IMR-90 (cell line): ENCODE data around the gene ADGRG6. TPM values are rescaled to one million over a fixed set of nuclear protein-coding genes. Genes with fewer than 3 reads are reported as not detected.

Experiments
- ATAC-seq: fragments of 200-7000 bp; cut with Tn5 transposase; 2 replicates; pipeline ENCODE4 v1.9.1; 2020; ENCODE audit warnings: low read depth, mild to moderate bottlenecking, moderate library complexity
- BruUV-seq: library from RNA; stranded (reverse); fragments of 400-500 nt; replicated peaks from 2 replicates; lab custom pipeline; 2021; lab: Mats Ljungman, UMichigan
- CTCF ChIA-PET: fragments of 300-600 bp; formaldehyde crosslinking; extraction: SDS; loops from one replicate; lab custom pipeline; 2021; ENCODE audit warnings: antibody characterized with exemption; lab: Yijun Ruan, JAX
- POLR2A ChIA-PET: fragments of 300-600 bp; sonication (Branson Sonifier 250); formaldehyde crosslinking; loops from one replicate; lab custom pipeline; 2022; ENCODE audit warnings: antibody characterized with exemption; ENCODE audit not compliant: unreplicated experiment; lab: Charles Lee
- DNase-seq: peaks from one replicate; pipeline ENCODE4 v3.0.0; 2013
- H2AFZ ChIP-seq: replicated peaks from 2 replicates; pipeline ENCODE3; 2013; ENCODE audit warnings: low read length, mild to moderate bottlenecking; ENCODE audit not compliant: poor library complexity
- H2AK5ac ChIP-seq: 2 replicates; pipeline ENCODE4 v1.6.1; 2013; ENCODE audit warnings: low read depth, low read length, inconsistent platforms
- H2AK9ac ChIP-seq: replicated peaks from 2 replicates; pipeline ENCODE3; 2013; ENCODE audit warnings: mild to moderate bottlenecking, low read depth, low read length, moderate library complexity; ENCODE audit not compliant: poor library complexity
- H2BK120ac ChIP-seq: 2 replicates; pipeline ENCODE4 v1.6.1; 2013; ENCODE audit warnings: low read depth, low read length, inconsistent platforms
- H2BK15ac ChIP-seq: 3 replicates; pipeline ENCODE4 v1.6.1; 2013; ENCODE audit warnings: low read depth, low read length, inconsistent platforms
- H2BK20ac ChIP-seq: 2 replicates; pipeline ENCODE4 v1.6.1; 2013; ENCODE audit warnings: low read depth, mild to moderate bottlenecking, inconsistent platforms, low read length, moderate library complexity
- H2BK5ac ChIP-seq: 2 replicates; pipeline ENCODE4 v1.6.1; 2013; ENCODE audit warnings: mild to moderate bottlenecking, low read depth, low read length, inconsistent platforms; ENCODE audit not compliant: poor library complexity, severe bottlenecking
- H3K14ac ChIP-seq: replicated peaks from 2 replicates; pipeline ENCODE4 v1.6.1; 2013; ENCODE audit warnings: low read depth, low read length, inconsistent platforms
- H3K18ac ChIP-seq: 2 replicates; pipeline ENCODE4 v1.6.1; 2013; ENCODE audit warnings: low read depth, low read length, control low read depth
- H3K23ac ChIP-seq: 2 replicates; pipeline ENCODE4 v1.6.1; 2013; ENCODE audit warnings: low read depth, low read length, inconsistent platforms
- H3K27ac ChIP-seq: 2 replicates; pipeline ENCODE4 v1.5.1; 2013; ENCODE audit warnings: mild to moderate bottlenecking, control low read depth, low read length; ENCODE audit not compliant: insufficient read depth
- H3K27me3 ChIP-seq: 2 replicates; pipeline ENCODE4 v1.6.1; 2013; ENCODE audit warnings: low read length; ENCODE audit not compliant: control insufficient read depth, insufficient read depth
- H3K36me3 ChIP-seq: 2 replicates; pipeline ENCODE4 v1.6.1; 2013; ENCODE audit warnings: low read length, mixed read lengths; ENCODE audit not compliant: control insufficient read depth, insufficient read depth
- H3K4ac ChIP-seq: 2 replicates; pipeline ENCODE4 v1.6.1; 2013; ENCODE audit warnings: low read depth, low read length, inconsistent platforms
- H3K4me1 ChIP-seq: 2 replicates; pipeline ENCODE4 v1.6.1; 2013; ENCODE audit warnings: low read length, mixed read lengths; ENCODE audit not compliant: control insufficient read depth, insufficient read depth
- H3K4me2 ChIP-seq: 2 replicates; pipeline ENCODE4 v1.6.1; 2013; ENCODE audit warnings: low read depth, mild to moderate bottlenecking, control low read depth, low read length, moderate library complexity
- H3K4me3 ChIP-seq: 2 replicates; pipeline ENCODE4 v1.5.1; 2013; ENCODE audit warnings: low read depth, mild to moderate bottlenecking, control low read depth, low read length, moderate library complexity; ENCODE audit not compliant: insufficient read depth
- H3K56ac ChIP-seq: 2 replicates; pipeline ENCODE4 v1.6.1; 2013; ENCODE audit warnings: low read length, inconsistent platforms; ENCODE audit not compliant: insufficient read depth; ENCODE audit errors: extremely low read depth
- H3K79me1 ChIP-seq, 2 experiments: 2 replicates each; pipeline ENCODE4 v1.6.1; 2013; ENCODE audit warnings: low read length in 2 of 2, inconsistent platforms in 1 of 2, low read depth in 1 of 2
- H3K9ac ChIP-seq: 2 replicates; pipeline ENCODE4 v1.6.1; 2013; ENCODE audit warnings: low read depth, low read length, control low read depth
- H3K9me1 ChIP-seq: 2 replicates; pipeline ENCODE4 v1.6.1; 2013; ENCODE audit warnings: low read length, inconsistent platforms; ENCODE audit not compliant: insufficient read depth
- H3K9me3 ChIP-seq: 2 replicates; pipeline ENCODE4 v1.6.1; 2013; ENCODE audit warnings: low read length; ENCODE audit not compliant: control insufficient read depth, insufficient read depth
- H4K20me1 ChIP-seq: 2 replicates; pipeline ENCODE4 v1.6.1; 2013; ENCODE audit warnings: low read length, inconsistent platforms; ENCODE audit not compliant: insufficient read depth
- H4K5ac ChIP-seq: 2 replicates; pipeline ENCODE4 v1.6.1; 2013; ENCODE audit warnings: mild to moderate bottlenecking, low read depth, low read length, control low read depth
- H4K8ac ChIP-seq, 2 experiments: 2 replicates each; pipeline ENCODE4 v1.6.1; 2013; ENCODE audit warnings: low read depth in 2 of 2, low read length in 2 of 2, control low read depth in 1 of 2, inconsistent platforms in 1 of 2
- H4K91ac ChIP-seq: 2 replicates; pipeline ENCODE4 v1.6.1; 2013; ENCODE audit warnings: low read depth, low read length, inconsistent platforms; ENCODE audit not compliant: insufficient read depth
- BHLHE40 ChIP-seq: fragments of 150-350 bp; IDR thresholded peaks from 2 replicates; pipeline ENCODE4 v1.6.1; 2016; ENCODE audit warnings: mild to moderate bottlenecking, low read depth, low read length
- CEBPB ChIP-seq: IDR thresholded peaks from 2 replicates; pipeline ENCODE4 v1.6.1; 2012; ENCODE audit warnings: low read depth, low read length, improper control_type of control experiment
- CHD1 ChIP-seq: IDR thresholded peaks from 2 replicates; pipeline ENCODE4 v1.6.1; 2012; ENCODE audit warnings: low read depth, low read length, improper control_type of control experiment
- FOS ChIP-seq: fragments of 150-350 bp; IDR thresholded peaks from 2 replicates; pipeline ENCODE4 v1.6.1; 2016; ENCODE audit warnings: low read depth, low read length
- MAFK ChIP-seq: IDR thresholded peaks from 2 replicates; pipeline ENCODE4 v1.6.1; 2012; ENCODE audit warnings: low read depth, low read length, improper control_type of control experiment
- MAZ ChIP-seq: IDR thresholded peaks from 2 replicates; pipeline ENCODE4 v1.6.1; 2012; ENCODE audit warnings: low read depth, mild to moderate bottlenecking, low read length, improper control_type of control experiment, moderate library complexity, borderline replicate concordance
- MXI1 ChIP-seq: IDR thresholded peaks from 2 replicates; pipeline ENCODE4 v1.6.1; 2012; ENCODE audit warnings: low read depth, mild to moderate bottlenecking, low read length, moderate library complexity, borderline replicate concordance
- NFE2L2 ChIP-seq: fragments of 150-350 bp; IDR thresholded peaks from 2 replicates; pipeline ENCODE4 v1.6.1; 2016; ENCODE audit warnings: low read depth, mild to moderate bottlenecking, low read length
- POLR2A ChIP-seq: IDR thresholded peaks from 2 replicates; pipeline ENCODE4 v1.6.1; 2012; ENCODE audit warnings: mild to moderate bottlenecking, low read depth, low read length
- RAD21 ChIP-seq: IDR thresholded peaks from 2 replicates; pipeline ENCODE4 v1.6.1; 2012; ENCODE audit warnings: low read length, improper control_type of control experiment
- RCOR1 ChIP-seq: IDR thresholded peaks from 2 replicates; pipeline ENCODE4 v1.6.1; 2012; ENCODE audit warnings: mild to moderate bottlenecking, low read length, improper control_type of control experiment; ENCODE audit not compliant: insufficient replicate concordance
- RFX5 ChIP-seq: IDR thresholded peaks from 2 replicates; pipeline ENCODE4 v1.8.0; 2012; ENCODE audit warnings: low read depth, mild to moderate bottlenecking, low read length, moderate library complexity
- SMC3 ChIP-seq: fragments of 150-350 bp; IDR thresholded peaks from 2 replicates; pipeline ENCODE4 v1.6.1; 2016; ENCODE audit warnings: low read depth, mild to moderate bottlenecking, antibody characterized with exemption, low read length, moderate library complexity
- WGBS, 2 experiments: methylation state at CpG; one replicate each; pipeline versions ENCODE4 v1.1.5 to v1.1.7; 2013; ENCODE audit warnings: missing lambda C conversion rate in 2 of 2; ENCODE audit not compliant: insufficient read length in 1 of 2; ENCODE audit errors: extremely low coverage in 2 of 2; 5-methylcytosine and 5-hydroxymethylcytosine counted together
- dilution Hi-C: fragments of 300-500 bp; cut with HindIII; formaldehyde crosslinking; loops from one replicate; pipeline ENCODE4 v1.14.3; 2018; ENCODE audit warnings: low sequenced_read_pairs; ENCODE audit not compliant: unreplicated experiment
- in situ Hi-C: fragments of 300-500 bp; cut with MboI; formaldehyde crosslinking; loops from 3 replicates; pipeline ENCODE4 v1.14.3; 2019; ENCODE audit warnings: low sequenced_read_pairs, inconsistent platforms, mixed read lengths
- intact Hi-C: fragments of 100-400 bp; cut with micrococcal nuclease; formaldehyde crosslinking; loops from 2 replicates; pipeline ENCODE4 v1.10.0; 2022
- polyA plus RNA-seq, 3 experiments: library from polyadenylated mRNA; depleted of rRNA; stranded (reverse); fragments of >200 nt; gene quantifications; 2 replicates each; pipeline ENCODE4 v1.2.3, GENCODE V29; 2012; ENCODE audit warnings: low replicate concordance in 1 of 3
- total RNA-seq: library from RNA; depleted of rRNA; stranded (reverse); fragments of >200 nt; gene quantifications from 2 replicates; pipeline ENCODE4 v1.2.3, GENCODE V29; 2012
- TF ChIP-seq, protein P1 (sequence below): fragments of 150-350 bp; IDR thresholded peaks from 2 replicates; pipeline ENCODE4 v1.6.1; 2016; ENCODE audit warnings: low read depth, mild to moderate bottlenecking, low read length, moderate library complexity, borderline replicate concordance
- TF ChIP-seq, protein P2 (sequence below): fragments of 150-350 bp; IDR thresholded peaks from 2 replicates; pipeline ENCODE4 v1.6.1; 2017; ENCODE audit warnings: mild to moderate bottlenecking, antibody characterized with exemption, low read length, low read depth
- TF ChIP-seq, protein P3 (sequence below): conservative IDR thresholded peaks from 2 replicates; pipeline ENCODE4 v1.5.1; 2012; ENCODE audit warnings: mild to moderate bottlenecking, low read depth, low read length, improper control_type of control experiment

The ADGRG6 gene
- total and polyA plus RNA-seq, 2 of the 4 experiments (the other 2 are of a cell fraction), result 10.0 to 20.3 TPM

DNA sequence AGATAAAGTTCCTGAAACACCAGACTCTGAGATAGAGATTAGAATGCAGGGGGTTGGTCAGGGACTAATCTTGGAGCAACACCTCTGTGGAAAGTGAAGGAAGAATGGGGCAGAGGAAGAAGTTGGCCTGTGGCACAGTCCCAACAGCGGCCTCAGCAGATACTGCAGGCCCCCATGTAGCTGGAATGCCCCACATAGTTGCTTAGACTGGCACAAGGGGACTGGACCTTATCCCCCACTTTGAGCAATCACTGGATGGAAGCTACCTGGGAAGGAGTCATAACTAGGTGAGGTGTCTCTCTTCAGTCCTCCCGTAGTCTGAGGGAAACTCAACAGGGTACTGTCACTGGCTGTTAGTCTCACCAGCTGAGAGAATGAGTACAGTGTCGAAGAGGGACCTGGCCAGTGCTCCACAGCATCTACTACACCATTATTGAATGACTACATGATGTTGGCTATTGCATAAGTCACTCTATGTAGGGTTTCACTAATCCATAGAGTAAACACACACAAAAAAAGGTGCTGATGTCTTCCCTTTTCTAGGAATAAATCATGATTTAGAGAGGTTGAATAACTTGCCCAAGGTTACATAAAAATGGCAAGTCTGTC, 47.5 kb downstream of the ADGRG6 start:
- no peak overlapping the region for H2AK9ac ChIP-seq
- no peak overlapping the region for H3K27ac ChIP-seq
- ChIA-PET POLR2A (no interaction called here), CTCF (no interaction called here)
- H3K4me1 ChIP-seq, result peaks cover 3% of the 10 kb centered on the region
- H3K79me1 ChIP-seq, result no peaks in the 10 kb centered on the region; a peak in 1 of 4 replicates
- no peak overlapping the region for H3K4me3 ChIP-seq
- in situ Hi-C loops (no loop called here), intact Hi-C loops (no loop called here), dilution Hi-C loops (no loop called here)
- no peak overlapping the region for H2BK20ac ChIP-seq
- no peaks in the 10 kb centered on the region for H3K27me3 ChIP-seq
- no peak overlapping the region for H3K4me2 ChIP-seq
- no peaks in the 10 kb centered on the region for H3K9me1 ChIP-seq
- no peak overlapping the region for H4K5ac ChIP-seq
- no peak overlapping the region for H3K9ac ChIP-seq
- no peaks in the 10 kb centered on the region for H3K9me3 ChIP-seq
- H3K18ac ChIP-seq, result no peak overlapping the region; the same call in 1 of the 2 replicates
- H2BK5ac ChIP-seq, result no peak overlapping the region
- H4K8ac ChIP-seq, result no peak overlapping the region
- no peaks in the 10 kb centered on the region for H3K36me3 ChIP-seq
- H2AFZ ChIP-seq, result no peak overlapping the region
- no peak for ATAC-seq
- no peak overlapping the region for H4K91ac ChIP-seq
- no peak for DNase-seq
- H4K20me1 ChIP-seq, result no peaks in the 10 kb centered on the region
- no peak overlapping the region for H3K23ac ChIP-seq
- no peak overlapping the region for H3K4ac ChIP-seq
- no CpG with 5 or more reads among the region's 3 CpGs for WGBS, 2 experiments
- TF ChIP-seq CEBPB, result no peak
- TF ChIP-seq, protein P1, sequence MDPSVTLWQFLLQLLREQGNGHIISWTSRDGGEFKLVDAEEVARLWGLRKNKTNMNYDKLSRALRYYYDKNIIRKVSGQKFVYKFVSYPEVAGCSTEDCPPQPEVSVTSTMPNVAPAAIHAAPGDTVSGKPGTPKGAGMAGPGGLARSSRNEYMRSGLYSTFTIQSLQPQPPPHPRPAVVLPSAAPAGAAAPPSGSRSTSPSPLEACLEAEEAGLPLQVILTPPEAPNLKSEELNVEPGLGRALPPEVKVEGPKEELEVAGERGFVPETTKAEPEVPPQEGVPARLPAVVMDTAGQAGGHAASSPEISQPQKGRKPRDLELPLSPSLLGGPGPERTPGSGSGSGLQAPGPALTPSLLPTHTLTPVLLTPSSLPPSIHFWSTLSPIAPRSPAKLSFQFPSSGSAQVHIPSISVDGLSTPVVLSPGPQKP, result no peak
- TF ChIP-seq RCOR1, result no peak
- no peak for TF ChIP-seq SMC3
- TF ChIP-seq, protein P2, sequence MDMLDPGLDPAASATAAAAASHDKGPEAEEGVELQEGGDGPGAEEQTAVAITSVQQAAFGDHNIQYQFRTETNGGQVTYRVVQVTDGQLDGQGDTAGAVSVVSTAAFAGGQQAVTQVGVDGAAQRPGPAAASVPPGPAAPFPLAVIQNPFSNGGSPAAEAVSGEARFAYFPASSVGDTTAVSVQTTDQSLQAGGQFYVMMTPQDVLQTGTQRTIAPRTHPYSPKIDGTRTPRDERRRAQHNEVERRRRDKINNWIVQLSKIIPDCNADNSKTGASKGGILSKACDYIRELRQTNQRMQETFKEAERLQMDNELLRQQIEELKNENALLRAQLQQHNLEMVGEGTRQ, result no peak
- no peak for TF ChIP-seq RFX5
- no peak for TF ChIP-seq CHD1
- TF ChIP-seq MXI1, result no peak
- no peak for TF ChIP-seq MAFK
- TF ChIP-seq, protein P3, sequence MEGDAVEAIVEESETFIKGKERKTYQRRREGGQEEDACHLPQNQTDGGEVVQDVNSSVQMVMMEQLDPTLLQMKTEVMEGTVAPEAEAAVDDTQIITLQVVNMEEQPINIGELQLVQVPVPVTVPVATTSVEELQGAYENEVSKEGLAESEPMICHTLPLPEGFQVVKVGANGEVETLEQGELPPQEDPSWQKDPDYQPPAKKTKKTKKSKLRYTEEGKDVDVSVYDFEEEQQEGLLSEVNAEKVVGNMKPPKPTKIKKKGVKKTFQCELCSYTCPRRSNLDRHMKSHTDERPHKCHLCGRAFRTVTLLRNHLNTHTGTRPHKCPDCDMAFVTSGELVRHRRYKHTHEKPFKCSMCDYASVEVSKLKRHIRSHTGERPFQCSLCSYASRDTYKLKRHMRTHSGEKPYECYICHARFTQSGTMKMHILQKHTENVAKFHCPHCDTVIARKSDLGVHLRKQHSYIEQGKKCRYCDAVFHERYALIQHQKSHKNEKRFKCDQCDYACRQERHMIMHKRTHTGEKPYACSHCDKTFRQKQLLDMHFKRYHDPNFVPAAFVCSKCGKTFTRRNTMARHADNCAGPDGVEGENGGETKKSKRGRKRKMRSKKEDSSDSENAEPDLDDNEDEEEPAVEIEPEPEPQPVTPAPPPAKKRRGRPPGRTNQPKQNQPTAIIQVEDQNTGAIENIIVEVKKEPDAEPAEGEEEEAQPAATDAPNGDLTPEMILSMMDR, result no peak
- TF ChIP-seq RAD21, result no peak
- TF ChIP-seq POLR2A, result no peak
- TF ChIP-seq MAZ, result no peak
- no peak for TF ChIP-seq NFE2L2
- no peak for TF ChIP-seq FOS
- no peak for TF ChIP-seq BHLHE40
- H2AK5ac ChIP-seq, result no peak overlapping the region
- H2BK120ac ChIP-seq, result no peak overlapping the region
- H3K56ac ChIP-seq, result no peak overlapping the region
- BruUV-seq, result no TSS peak
- H3K14ac ChIP-seq, result no peak overlapping the region
- no peak overlapping the region for H2BK15ac ChIP-seq
